HG02870 (cell line): ENCODE results near the gene PWWP2A.
"Not testable (repeated sequence)": the region's sequence is repeated elsewhere in the genome, so short reads cannot be mapped to it uniquely, and the experiment has no call there.

Experiments used
- ATAC-seq: cut with Tn5 transposase; IDR thresholded peaks from one replicate; pipeline ENCODE4 v1.9.1; 2021; ENCODE audit warnings: mild to moderate bottlenecking, moderate library complexity; ENCODE audit not compliant: unreplicated experiment

The PWWP2A gene, protein sequence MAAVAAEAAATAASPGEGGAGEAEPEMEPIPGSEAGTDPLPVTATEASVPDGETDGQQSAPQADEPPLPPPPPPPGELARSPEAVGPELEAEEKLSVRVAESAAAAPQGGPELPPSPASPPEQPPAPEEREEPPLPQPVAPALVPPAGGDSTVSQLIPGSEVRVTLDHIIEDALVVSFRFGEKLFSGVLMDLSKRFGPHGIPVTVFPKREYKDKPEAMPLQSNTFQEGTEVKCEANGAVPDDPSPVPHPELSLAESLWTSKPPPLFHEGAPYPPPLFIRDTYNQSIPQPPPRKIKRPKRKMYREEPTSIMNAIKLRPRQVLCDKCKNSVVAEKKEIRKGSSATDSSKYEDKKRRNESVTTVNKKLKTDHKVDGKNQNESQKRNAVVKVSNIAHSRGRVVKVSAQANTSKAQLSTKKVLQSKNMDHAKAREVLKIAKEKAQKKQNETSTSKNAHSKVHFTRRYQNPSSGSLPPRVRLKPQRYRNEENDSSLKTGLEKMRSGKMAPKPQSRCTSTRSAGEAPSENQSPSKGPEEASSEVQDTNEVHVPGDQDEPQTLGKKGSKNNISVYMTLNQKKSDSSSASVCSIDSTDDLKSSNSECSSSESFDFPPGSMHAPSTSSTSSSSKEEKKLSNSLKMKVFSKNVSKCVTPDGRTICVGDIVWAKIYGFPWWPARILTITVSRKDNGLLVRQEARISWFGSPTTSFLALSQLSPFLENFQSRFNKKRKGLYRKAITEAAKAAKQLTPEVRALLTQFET

GRCh38 chr5:160119142-160119904, at the start of gene PWWP2A:
PWWP2A (minus strand) TSS chr5:160119450; CDS start chr5:160119388, 62 bp downstream.
- ATAC-seq, result peak; percentile 93

DNA sequence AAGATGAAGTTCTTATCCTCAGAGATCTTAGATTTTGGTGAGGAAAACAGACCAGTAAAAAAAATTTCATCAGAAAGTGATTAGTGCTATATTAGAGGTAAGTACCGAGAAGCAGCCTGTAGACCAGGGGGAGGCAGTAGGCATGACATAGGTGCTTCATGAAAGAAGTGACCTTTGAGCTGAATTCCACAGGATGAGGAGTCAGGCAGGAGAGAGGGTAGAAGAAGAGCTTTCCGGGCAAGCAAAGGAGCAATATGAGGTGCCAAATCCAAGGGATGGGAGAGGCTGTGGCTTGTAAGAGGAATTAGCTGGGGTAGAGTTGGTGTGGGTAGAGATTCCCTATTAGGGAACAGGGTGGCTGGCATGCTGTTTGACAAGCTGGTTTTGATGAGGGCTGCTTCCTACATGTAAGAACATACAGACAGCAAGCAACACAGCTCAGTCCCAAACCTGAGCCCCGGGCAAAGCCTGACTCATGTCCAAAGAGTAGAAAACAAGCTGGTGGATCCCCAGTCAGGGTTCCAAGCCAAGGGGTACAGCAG, 48.4 kb upstream of the PWWP2A start:
- ATAC-seq, result no peak

- no peak for ATAC-seq
Measured at GRCh38 chr5:160166973-160167623, 47.8 kb upstream of the PWWP2A start.

DNA sequence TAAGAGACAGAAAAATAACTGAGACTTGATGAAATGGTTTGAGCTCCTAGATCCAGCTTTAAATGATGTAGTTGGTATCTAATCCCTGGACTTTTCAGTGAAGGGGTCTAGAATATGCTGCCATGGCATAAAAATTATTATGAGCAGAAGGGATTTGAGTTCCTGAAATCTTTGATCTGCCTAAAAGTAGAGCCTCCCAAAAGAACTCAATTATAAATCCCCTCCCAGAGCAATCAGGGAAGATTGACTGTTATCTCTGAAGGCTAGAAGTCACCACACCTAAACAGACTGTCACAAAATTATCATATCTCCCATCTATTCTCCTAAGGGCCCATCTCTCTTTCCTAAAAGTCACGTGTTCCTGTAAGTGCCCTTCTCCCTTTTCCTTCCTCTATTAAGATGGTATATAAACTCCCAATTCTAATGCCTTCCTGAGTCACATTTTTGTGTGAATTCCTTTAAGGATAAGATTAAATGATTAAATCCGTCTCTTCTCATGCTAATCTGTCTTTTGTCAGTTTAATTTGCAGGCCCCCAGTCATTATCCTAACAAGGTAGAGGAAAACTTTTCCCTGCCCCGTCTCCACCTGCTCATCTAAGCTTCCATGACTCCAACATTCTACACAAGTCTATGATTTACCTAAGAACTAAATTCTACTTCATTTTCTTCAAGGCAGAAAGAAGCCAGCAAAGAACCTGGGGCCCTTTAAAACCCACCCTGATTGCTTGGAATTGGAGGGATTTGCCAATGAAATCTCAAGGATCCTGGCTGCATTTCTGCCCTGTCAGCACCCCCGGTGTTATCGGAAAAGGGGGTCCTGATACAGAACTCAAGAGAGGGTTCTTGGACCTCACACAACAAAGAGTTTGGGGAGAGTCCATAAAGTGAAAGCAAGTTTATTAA, 47.1 kb upstream of the PWWP2A start:
- no peak for ATAC-seq

DNA sequence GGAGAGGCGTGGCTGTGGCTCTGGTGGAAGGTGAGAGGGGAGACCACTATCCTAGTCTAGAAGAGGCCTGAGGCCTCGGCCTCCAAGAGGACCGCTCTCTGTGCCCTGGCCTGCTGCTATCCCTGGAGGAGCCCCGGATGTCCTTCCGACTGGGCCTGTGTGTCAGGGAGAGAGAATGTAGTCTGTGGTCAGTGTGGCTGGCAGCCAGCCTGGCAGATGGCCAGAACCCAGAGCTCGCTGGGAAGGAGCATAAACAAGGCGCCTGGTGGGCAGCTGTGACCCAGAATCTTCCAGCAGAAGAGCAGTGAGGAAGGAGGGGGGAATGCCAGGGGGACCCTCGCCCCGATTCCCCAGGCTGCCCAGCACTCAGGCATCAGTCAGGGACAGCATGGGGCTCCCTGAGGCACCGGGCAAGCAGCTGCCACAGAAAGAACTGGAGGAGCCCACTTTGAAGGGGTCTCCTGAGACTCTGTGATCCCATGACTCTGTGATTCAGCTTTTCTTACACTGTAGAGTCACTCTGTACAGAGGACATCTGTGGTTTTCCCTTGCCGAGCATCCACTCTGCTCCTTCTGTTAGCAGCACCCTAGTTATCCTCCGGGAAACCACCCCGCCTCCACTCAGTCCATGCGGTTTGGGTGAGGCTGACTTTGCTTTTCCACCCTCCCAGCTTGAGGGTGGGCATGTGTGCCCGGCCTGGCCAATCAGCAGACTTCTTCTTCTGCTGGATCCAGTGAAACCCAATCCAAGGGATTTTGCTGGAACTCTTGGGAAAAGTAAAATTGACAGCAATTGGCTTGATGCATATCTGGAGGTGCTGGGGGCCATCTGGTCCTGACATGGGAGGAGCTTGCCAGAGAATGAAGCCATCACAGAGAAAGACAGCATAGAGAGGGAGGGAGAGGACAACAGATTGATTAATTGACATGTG, 46.2 kb upstream of the PWWP2A start:
- ATAC-seq, result no peak

- ATAC-seq, result no peak
Measured at GRCh38 chr5:160162910-160163309, 43.7 kb upstream of the PWWP2A start.

- no peak for ATAC-seq
Measured at GRCh38 chr5:160161626-160162025, 42.4 kb upstream of the PWWP2A start.

GRCh38 chr5:160160875-160161274, 41.6 kb upstream of the PWWP2A start:
- not testable (repeated sequence) for ATAC-seq

GRCh38 chr5:160159991-160160792, 40.9 kb upstream of the PWWP2A start:
- ATAC-seq, result peak; percentile 81

GRCh38 chr5:160158087-160158486, 38.8 kb upstream of the PWWP2A start:
- no peak for ATAC-seq

DNA sequence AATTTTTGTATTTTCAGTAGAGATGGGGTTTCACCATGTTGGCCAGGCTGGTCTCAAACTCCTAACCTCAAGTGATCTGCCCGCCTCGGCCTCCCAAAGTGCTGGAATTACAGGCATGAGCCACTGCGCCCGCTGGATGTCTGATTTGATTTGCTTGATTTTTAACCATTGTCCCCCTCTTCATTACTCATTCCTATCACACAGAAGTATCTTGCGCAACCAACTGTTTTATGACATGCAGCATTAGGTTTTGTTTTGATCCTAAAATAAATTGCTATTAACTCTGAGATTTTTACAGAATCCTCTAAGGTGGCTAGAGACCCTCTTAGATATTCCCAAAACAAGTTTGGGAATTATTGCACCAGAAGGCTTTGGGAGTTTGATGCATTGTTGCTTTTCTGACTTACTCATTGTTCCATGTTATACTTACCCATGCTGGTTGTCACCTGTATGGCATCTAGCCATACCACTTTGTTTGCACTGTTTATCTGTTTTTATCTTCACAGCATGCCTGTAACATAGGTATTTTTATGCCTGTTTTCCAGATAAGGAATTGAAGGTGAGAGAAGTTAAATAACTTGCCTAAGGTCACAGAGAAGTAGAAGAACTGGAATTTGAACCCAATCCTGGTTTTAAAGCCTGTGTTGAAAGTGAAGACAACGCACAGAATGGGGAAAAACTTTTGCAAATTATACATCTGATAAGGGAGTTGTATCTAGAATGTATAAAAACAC, 35.9 kb upstream of the PWWP2A start:
- no peak for ATAC-seq

DNA sequence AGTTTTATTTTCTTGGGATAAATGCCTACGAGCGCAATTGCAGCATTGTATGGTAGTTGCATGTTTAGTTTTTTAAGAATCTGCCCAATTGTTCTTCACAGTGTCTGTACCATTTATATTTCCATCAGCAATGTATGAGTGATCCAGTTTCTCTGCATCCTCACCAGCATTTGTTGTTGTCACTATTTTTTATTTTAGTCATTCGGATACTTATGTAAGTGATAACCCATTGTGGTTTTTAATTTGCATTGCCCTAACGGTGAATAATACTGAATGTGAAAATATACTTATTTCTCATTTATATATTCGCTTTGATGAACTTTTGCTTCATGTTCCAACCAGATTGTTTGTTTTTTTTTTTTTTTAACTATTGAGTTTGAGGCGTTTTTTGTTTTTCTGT, 33.7 kb upstream of the PWWP2A start:
- no peak for ATAC-seq

GRCh38 chr5:160152287-160152686, 33.0 kb upstream of the PWWP2A start:
- peak; percentile 82 for ATAC-seq

GRCh38 chr5:160151017-160151416, 31.8 kb upstream of the PWWP2A start:
- ATAC-seq, result no peak

GRCh38 chr5:160150381-160150780, 31.1 kb upstream of the PWWP2A start:
- no peak for ATAC-seq

- not testable (repeated sequence) for ATAC-seq
Measured at GRCh38 chr5:160144436-160144835, 25.2 kb upstream of the PWWP2A start.

- ATAC-seq, result no peak
Measured at GRCh38 chr5:160134332-160134731, 15.1 kb upstream of the PWWP2A start.
